ENCODE results near the gene S1PR5.
"Not testable (repeated sequence)": the region's sequence is repeated elsewhere in the genome, so short reads cannot be mapped to it uniquely, and the experiment has no call there.

Gene S1PR5, protein sequence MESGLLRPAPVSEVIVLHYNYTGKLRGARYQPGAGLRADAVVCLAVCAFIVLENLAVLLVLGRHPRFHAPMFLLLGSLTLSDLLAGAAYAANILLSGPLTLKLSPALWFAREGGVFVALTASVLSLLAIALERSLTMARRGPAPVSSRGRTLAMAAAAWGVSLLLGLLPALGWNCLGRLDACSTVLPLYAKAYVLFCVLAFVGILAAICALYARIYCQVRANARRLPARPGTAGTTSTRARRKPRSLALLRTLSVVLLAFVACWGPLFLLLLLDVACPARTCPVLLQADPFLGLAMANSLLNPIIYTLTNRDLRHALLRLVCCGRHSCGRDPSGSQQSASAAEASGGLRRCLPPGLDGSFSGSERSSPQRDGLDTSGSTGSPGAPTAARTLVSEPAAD
- total RNA-seq = 0.15 to 2.9 (median 1.8) reads per million in 4 donors

GRCh38 chr19:10517361-10517759 is at the start of gene S1PR5:
TSS of gene S1PR5 (minus strand) at chr19:10517447. CDS start at chr19:10515011, 2,436 bp downstream.
- no peak for DNase-seq

- peak in 3 of 5 donors; percentile 38 to 74 (median 48) for DNase-seq
Observed at GRCh38 chr19:10566658-10567410, 49.6 kb upstream of the S1PR5 start.

- no peak for DNase-seq
Observed at GRCh38 chr19:10566408-10566657, 49.1 kb upstream of the S1PR5 start.

GRCh38 chr19:10565567-10566407 is 48.5 kb upstream of the S1PR5 start, which contains the start of gene KRI1:
TSS of gene KRI1 (minus strand) at chr19:10566010. CDS start at chr19:10565999, 11 bp downstream.
- peak; percentile 98 to 99 (median 99) for DNase-seq

GRCh38 chr19:10565028-10565566 is 47.9 kb upstream of the S1PR5 start:
- peak in 3 of 5 donors; percentile 41 to 72 (median 43) for DNase-seq

DNA sequence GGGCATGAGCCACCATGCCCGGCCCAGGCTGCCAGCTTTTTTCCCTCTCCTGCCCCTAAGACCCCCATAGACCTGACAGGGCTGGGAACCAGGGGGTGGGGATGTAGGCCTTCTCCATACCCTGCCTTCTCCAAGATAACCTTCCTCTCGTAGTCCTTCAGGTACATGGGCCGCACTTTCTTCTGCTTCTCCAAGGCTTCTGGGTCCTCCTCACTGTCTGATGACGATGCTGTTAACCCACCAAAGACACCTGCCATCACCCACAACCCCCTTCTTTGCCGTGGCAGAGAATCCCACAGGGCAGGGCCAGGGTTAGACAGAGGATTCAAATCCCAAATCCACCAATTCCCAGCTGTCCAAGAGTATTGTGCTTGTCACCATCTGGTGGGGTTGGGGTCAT is 45.4 kb upstream of the S1PR5 start:
- no peak for DNase-seq

DNA sequence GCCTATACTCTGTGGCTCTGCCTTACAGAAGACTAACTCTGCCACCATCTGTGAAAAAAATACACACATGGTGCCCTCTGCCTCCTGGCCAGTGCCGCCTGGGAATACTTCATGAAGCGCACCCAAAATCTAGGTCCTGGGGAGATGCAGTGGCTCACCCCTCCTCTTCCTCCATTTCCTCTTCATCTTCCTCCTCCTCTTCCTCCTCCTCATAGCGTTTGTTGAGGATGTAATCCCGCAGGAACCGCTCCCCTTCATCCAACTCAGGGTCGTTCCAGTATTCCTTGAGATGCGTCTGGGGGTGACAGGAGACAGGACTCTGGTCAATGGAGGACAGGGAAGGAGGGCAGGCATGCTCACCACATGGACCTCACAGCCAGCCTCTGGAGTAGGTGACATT is 42.9 kb upstream of the S1PR5 start:
- DNase-seq = no peak

- no peak for DNase-seq
Observed at GRCh38 chr19:10557603-10558197, 40.5 kb upstream of the S1PR5 start.

- DNase-seq = no peak
Observed at GRCh38 chr19:10555610-10555973, 38.3 kb upstream of the S1PR5 start.

- no peak for DNase-seq
Observed at GRCh38 chr19:10554760-10555609, 37.7 kb upstream of the S1PR5 start.

GRCh38 chr19:10553943-10554381 is 36.7 kb upstream of the S1PR5 start:
- DNase-seq = peak in 3 of 5 donors; percentile 39 to 80 (median 43)

GRCh38 chr19:10553087-10553667 is 35.9 kb upstream of the S1PR5 start:
- no peak for DNase-seq

DNA sequence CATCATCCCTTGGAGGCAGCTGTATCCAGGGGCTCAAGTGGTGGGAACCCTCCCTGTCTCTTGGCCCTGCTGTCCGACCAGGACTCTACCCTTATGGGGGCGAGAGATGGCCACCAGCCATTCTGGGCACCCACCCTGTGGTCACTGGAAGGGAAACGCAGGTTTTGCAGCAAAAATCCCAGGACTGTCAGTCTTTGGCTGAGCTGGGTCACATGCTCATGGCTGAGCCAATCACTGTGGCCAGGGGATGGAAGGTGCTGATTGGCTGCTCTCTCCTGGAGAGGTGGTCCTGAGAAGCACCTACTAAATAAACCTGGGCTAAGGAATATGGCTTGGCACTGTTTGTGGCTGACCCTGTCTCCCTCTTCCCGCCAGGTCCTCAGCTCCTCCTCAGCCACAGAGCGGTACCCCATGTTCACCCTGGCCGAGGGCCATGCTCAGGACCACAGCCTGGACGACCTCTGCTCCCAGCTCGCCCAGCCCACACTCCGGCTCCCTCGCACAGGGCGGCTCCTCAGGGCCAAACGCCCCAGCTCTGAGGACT is 35.3 kb upstream of the S1PR5 start:
- DNase-seq = no peak

DNA sequence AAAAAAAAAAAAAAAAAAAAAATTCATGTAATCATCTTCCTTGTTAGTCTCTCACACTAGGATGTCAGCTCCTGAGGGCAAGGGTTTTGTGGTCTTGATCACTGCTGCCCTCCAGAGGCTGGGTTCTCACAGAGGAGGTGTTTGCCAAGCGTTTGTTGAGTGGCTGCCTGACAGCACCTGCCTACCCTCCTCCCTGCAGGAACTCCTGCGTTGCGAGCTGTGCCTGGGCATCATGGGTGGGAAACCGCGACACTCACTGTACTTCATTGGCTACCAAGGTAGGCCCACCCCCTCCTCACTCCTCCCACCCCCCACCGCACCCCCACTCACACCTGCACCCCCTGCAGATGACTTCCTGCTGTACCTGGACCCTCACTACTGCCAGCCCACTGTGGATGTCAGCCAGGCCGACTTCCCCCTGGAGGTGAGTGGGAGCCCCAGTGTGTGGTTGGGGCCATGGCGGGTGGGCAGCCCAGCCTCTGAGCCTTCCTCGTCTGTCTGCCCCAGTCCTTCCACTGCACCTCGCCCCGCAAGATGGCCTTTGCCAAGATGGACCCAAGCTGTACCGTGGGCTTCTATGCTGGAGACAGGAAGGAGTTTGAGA is 34.6 kb upstream of the S1PR5 start:
- peak in 1 of 5 donors; percentile 50 for DNase-seq

- DNase-seq = not testable (repeated sequence)
Observed at GRCh38 chr19:10551006-10551405, 33.8 kb upstream of the S1PR5 start.

GRCh38 chr19:10550336-10550735 is 33.1 kb upstream of the S1PR5 start:
- no peak for DNase-seq

- DNase-seq = no peak
Observed at GRCh38 chr19:10549733-10550132, 32.5 kb upstream of the S1PR5 start.

- no peak for DNase-seq
Observed at GRCh38 chr19:10548746-10549276, 31.6 kb upstream of the S1PR5 start.

- no peak for DNase-seq
Observed at GRCh38 chr19:10546817-10547216, 29.6 kb upstream of the S1PR5 start.

DNA sequence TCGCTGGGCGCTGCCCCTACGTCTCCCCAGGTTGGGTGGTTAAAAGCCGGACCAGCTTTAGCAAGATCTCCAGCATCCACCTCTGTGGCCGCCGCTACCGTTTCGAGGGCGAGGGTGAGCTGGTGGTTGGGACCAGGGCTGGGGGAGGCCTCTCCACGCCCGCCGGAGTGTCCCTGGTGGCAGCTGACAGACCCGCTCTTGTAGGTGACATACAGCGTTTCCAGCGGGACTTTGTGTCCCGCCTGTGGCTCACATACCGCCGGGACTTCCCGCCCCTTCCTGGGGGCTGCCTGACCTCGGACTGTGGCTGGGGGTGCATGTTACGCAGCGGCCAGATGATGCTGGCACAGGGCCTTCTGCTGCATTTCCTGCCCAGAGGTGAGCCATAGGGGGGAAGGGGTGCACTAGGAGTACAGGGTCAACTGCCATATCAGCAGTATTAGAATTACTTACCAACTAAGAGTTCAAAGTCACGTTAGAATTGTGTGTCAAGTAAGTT is 27.6 kb upstream of the S1PR5 start:
- no peak for DNase-seq
